GM21529 (cell line): Measurements from ENCODE around the gene CCDC182.

Experiments used
- ATAC-seq: cut with Tn5 transposase; IDR thresholded peaks from one replicate; pipeline ENCODE4 v1.9.1; 2021; ENCODE audit not compliant: unreplicated experiment

Gene CCDC182

DNA sequence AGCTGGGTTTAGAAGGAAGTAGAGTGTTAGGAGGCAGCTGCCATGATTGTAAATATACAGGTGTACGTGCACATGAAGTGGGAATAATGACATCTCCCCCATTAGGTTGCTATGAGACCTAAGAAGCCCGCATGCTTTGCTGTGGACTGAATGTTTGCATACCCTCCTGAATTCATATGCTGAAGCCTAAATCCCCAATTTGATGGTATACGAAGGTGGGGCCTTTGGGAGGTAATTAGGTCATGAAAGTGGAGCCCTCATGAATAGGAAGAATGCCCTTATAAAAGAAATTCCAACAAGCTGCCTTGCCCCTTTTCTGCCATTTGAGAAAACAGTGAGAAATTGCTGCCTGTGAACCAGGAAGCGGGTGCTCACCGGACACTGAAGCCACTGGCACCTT is 44.0 kb downstream of the CCDC182 start:
- no peak for ATAC-seq

DNA sequence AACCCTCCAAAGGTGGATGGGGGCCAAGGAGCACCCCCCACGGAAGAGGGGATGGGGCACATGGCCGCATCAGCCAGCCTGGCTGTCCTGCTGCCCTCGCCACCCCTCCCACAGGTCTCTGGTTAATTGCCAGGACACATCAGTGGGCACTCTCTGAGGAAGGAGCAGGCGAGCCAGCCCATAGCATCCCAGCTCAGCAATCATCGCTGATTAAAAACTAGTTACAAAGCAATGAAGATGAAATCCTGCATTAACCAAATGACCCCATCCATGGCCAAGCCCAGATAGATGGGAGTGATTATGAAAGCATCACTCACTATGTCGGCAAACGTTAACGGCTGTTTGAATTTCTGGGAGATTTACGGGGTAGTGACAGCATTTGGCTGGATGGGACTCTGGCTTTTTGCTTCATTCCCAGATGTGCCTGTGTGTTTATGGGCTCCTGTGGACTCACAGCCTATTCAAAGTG is 45.3 kb downstream of the CCDC182 start:
- ATAC-seq = no peak

DNA sequence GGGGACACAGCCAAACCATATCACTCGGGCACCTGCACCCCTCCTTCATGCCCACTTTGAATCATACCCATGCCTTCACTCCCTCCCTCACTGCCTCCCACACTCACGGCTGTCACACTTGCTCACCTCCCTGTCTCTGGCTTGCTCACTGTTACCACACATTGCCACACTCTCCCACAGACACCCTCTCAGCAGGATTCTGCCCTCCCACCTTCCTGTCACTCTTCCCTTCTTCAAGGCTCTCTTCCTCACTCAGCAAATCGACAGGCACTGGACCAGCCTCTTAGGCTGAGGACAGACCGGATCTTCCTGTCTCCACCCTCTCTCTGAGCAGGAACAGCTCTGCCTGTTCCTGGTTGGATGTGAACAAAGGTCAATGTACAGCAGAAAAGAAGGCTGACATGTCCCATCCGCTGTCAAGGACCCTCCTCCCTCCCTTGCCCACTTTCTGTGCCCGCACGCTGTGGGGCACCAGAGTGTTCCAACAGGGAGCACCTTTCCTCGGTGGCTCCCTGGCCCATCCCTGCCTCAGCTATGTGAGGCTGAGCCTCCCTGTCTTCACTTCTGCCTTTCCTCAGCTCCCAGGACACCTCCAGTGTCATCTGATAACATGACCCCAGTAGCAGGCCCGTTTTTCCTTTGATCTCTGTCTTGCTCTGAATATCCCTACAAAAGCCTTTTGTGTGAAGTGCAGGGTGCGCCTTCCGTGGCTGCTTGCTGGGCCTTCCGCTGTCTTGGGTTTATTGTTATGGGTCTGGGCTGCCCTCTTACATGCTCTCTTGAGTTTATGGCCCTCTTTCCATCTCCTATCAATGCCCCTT is 47.0 kb downstream of the CCDC182 start:
- no peak for ATAC-seq

GRCh38 chr17:57697197-57697596 is 47.9 kb downstream of the CCDC182 start:
- no peak for ATAC-seq

DNA sequence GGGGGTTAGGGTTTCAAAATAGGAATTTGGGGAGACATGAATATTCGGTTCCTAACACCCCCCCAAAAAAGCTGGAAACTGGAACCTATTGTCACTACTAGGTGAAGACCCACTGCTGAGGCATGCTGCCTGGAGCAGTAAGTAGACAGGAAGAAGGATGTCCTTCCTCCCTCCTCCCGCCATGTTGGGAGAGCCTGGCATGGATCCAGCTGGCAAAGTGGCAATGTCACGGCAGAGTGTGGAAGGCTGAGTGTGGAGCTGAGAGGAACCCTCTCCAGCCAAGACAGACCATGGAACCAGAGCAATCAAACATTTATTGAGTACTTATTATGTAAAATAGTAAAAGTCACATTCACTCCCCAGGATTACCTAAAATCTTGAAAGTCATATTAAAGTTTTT is 49.0 kb downstream of the CCDC182 start:
- ATAC-seq = no peak
